ENCODE results near the gene MARCHF9.

DNA sequence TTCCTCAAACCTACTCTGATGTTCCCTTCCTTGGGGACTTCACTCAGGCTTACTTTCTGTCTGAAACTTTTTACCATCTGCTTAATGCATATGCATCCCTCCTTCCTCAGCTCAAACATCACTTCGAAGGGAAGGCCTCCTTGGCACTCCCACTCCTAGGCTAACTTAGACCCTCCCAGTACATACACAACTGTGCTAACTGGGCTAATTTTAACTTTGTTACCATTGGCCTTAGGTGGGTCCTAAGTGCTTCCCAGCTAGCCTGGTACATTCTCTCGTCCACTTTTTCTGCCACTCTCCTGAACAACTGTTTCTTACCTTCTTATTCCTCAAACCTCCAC is 21.3 kb downstream of the MARCHF9 start:
- TF ChIP-seq POLR2A (IDR thresholded peaks at IDR 0.05) (no peak), EP300 (IDR thresholded peaks at IDR 0.05) (no peak)
- TF ChIP-seq, protein P1, sequence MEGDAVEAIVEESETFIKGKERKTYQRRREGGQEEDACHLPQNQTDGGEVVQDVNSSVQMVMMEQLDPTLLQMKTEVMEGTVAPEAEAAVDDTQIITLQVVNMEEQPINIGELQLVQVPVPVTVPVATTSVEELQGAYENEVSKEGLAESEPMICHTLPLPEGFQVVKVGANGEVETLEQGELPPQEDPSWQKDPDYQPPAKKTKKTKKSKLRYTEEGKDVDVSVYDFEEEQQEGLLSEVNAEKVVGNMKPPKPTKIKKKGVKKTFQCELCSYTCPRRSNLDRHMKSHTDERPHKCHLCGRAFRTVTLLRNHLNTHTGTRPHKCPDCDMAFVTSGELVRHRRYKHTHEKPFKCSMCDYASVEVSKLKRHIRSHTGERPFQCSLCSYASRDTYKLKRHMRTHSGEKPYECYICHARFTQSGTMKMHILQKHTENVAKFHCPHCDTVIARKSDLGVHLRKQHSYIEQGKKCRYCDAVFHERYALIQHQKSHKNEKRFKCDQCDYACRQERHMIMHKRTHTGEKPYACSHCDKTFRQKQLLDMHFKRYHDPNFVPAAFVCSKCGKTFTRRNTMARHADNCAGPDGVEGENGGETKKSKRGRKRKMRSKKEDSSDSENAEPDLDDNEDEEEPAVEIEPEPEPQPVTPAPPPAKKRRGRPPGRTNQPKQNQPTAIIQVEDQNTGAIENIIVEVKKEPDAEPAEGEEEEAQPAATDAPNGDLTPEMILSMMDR (IDR thresholded peaks at IDR 0.05) = no peak
